HG03135 (cell line): ENCODE data around the gene MBNL2.

Experiments
- ATAC-seq: cut with Tn5 transposase; IDR thresholded peaks from one replicate; pipeline ENCODE4 v1.9.1; 2021; ENCODE audit warnings: mild to moderate bottlenecking, moderate library complexity; ENCODE audit not compliant: unreplicated experiment

The MBNL2 gene

GRCh38 chr13:97249796-97250495 is 27.8 kb downstream of the MBNL2 start:
- no peak for ATAC-seq

- ATAC-seq, result no peak
Observed at GRCh38 chr13:97250560-97250959, 28.4 kb downstream of the MBNL2 start.

- ATAC-seq, result no peak
Observed at GRCh38 chr13:97252735-97253134, 30.6 kb downstream of the MBNL2 start.

- ATAC-seq, result no peak
Observed at GRCh38 chr13:97253581-97254293, 31.6 kb downstream of the MBNL2 start.

- no peak for ATAC-seq
Observed at GRCh38 chr13:97254816-97255215, 32.7 kb downstream of the MBNL2 start.

GRCh38 chr13:97255515-97256021 is 33.4 kb downstream of the MBNL2 start:
- ATAC-seq, result no peak

GRCh38 chr13:97256343-97256783 is 34.2 kb downstream of the MBNL2 start:
- no peak for ATAC-seq

- ATAC-seq, result no peak
Observed at GRCh38 chr13:97257228-97257755, 35.2 kb downstream of the MBNL2 start.

GRCh38 chr13:97257800-97258799 is 36.0 kb downstream of the MBNL2 start:
- peak; percentile 64 for ATAC-seq

GRCh38 chr13:97258801-97259200 is 36.7 kb downstream of the MBNL2 start:
- no peak for ATAC-seq

GRCh38 chr13:97259410-97259797 is 37.3 kb downstream of the MBNL2 start:
- ATAC-seq, result no peak

- no peak for ATAC-seq
Observed at GRCh38 chr13:97259798-97260714, 37.9 kb downstream of the MBNL2 start.

- peak; percentile 52 for ATAC-seq
Observed at GRCh38 chr13:97261254-97262005, 39.3 kb downstream of the MBNL2 start.

GRCh38 chr13:97262058-97262457 is 39.9 kb downstream of the MBNL2 start:
- ATAC-seq, result no peak

GRCh38 chr13:97263160-97263559 is 41.0 kb downstream of the MBNL2 start:
- no peak for ATAC-seq

GRCh38 chr13:97264663-97265062 is 42.5 kb downstream of the MBNL2 start:
- no peak for ATAC-seq

GRCh38 chr13:97266332-97266731 is 44.2 kb downstream of the MBNL2 start:
- ATAC-seq, result no peak

- ATAC-seq, result no peak
Observed at GRCh38 chr13:97266772-97267417, 44.8 kb downstream of the MBNL2 start.
